ENCODE measurements around the gene SIX5. TPM values are rescaled to one million over a fixed set of nuclear protein-coding genes. Genes with fewer than 3 reads are reported as not detected.

The SIX5 gene
- total and polyA plus RNA-seq, 5 donors from 2014 or later, result 0.17 to 1.3 (median 0.25) TPM; not detected in 1

DNA sequence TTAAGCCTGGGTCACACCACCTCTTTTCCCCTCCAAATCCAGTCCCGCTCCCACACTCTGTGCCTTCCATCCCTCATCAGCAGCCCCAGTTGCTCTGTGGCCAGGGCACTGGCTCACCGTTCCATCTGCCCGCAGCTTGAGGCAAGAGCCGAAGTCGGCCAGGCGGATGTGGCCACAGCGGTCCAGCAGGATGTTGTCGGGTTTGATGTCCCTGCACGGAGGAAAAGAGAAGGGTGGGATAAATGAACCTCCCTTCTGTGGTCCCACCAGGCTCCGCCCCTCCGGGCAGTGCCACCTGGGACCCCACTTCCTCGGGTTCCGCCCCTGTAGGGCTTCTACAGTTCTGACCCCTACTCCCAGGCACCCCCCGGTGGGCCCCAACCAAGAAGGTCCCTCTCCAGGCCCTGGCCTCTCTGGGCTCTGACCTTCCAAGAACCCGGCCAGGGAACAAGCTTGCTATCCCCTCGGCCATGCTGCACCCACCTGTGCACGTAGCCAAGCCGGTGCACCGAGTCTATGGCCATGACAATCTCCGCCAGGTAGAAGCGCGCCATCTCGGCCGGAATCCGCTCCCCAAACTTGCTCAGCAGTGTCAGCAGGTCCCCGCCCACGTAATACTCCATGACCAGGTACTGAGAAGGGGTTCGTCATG, 9.1 kb upstream of the SIX5 start:
- Histone ChIP-seq H3K27ac (ENCODE audit: insufficient read depth, low read length, poor library complexity, severe bottlenecking) (no peak overlapping the region), H3K4me3 (ENCODE audit: low read depth, low read length) (no peak overlapping the region), H3K4me1 (ENCODE audit: control insufficient read depth, insufficient read depth, low read length, poor library complexity, severe bottlenecking) (peaks cover 18% of the 10 kb centered on the region), H3K27me3 (ENCODE audit: control insufficient read depth, insufficient read depth, low read length) (no peaks in the 10 kb centered on the region), H3K36me3 (ENCODE audit: control insufficient read depth, insufficient read depth, low read length) (peaks cover 4% of the 10 kb centered on the region), H3K9me3 (ENCODE audit: control insufficient read depth in 2 of 2, low read length in 2 of 2) (no peaks in the 10 kb centered on the region)
- DNase-seq (no peak), ATAC-seq (ENCODE audit: low read depth in 2 of 2) (no peak)
- Mint-ChIP-seq H3K27me3 (no peaks in the 10 kb centered on the region), H3K4me1 (peaks cover 0 to 25% (median 17%) of the 10 kb centered on the region in 4 donors), H3K27ac (no peak overlapping the region), H3K4me3 (peak overlapping the region in 2 of 4 donors; percentile 21 to 72), H3K36me3 (peaks cover 9% of the 10 kb centered on the region), H3K9me3 (no peaks in the 10 kb centered on the region)

DNA sequence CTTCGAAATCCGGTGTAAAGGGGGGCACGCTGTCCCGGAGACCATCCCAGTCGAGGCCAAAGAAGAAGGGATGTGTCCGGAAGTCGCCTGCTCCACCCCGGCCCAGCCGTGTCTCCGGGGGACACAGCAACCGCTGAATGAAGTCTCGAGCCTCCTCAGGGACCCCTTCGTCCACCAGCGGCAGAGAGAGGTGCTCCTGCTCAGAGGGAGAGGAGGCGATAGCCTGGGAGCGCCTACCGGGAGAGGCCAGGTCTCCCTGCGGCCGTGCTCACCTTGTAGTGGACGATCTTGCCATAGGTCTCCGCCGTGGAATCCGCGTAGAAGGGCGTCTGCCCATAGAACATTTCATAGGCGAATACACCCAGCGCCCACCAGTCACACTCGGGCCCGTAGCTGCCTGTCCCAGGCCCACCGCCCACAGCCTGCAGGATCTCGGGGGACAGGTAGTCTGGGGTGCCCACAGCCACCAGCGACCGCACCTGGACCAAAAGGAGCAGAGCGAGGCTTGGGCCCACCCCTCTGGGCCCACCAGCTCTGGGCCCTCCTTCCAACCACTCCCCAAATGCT, 8.4 kb upstream of the SIX5 start:
- H3K36me3 Mint-ChIP-seq, result peaks cover 9% of the 10 kb centered on the region
- Histone ChIP-seq H3K4me3 (ENCODE audit: low read depth, low read length) (no peak overlapping the region), H3K9me3 (ENCODE audit: control insufficient read depth in 2 of 2, low read length in 2 of 2) (no peaks in the 10 kb centered on the region), H3K4me1 (ENCODE audit: control insufficient read depth, insufficient read depth, low read length, poor library complexity, severe bottlenecking) (peaks cover 18% of the 10 kb centered on the region), H3K27me3 (ENCODE audit: control insufficient read depth, insufficient read depth, low read length) (no peaks in the 10 kb centered on the region), H3K27ac (ENCODE audit: insufficient read depth, low read length, poor library complexity, severe bottlenecking) (no peak overlapping the region), H3K36me3 (ENCODE audit: control insufficient read depth, insufficient read depth, low read length) (peaks cover 4% of the 10 kb centered on the region)
- no peak overlapping the region for H3K27ac Mint-ChIP-seq
- DNase-seq (no peak), ATAC-seq (ENCODE audit: low read depth in 2 of 2) (no peak)
- no peaks in the 10 kb centered on the region for H3K9me3 Mint-ChIP-seq
- H3K4me3 Mint-ChIP-seq, result peak overlapping the region in 1 of 4 donors; percentile 21
- peaks cover 0 to 26% (median 17%) of the 10 kb centered on the region in 4 donors for H3K4me1 Mint-ChIP-seq
- no peaks in the 10 kb centered on the region for H3K27me3 Mint-ChIP-seq

- H3K4me1 Mint-ChIP-seq, result peaks cover 0 to 40% (median 15%) of the 10 kb centered on the region in 4 donors
- H3K36me3 Mint-ChIP-seq, result peaks cover 9% of the 10 kb centered on the region
- peaks cover 7% of the 10 kb centered on the region for H3K27me3 Mint-ChIP-seq
- peaks cover 4% of the 10 kb centered on the region for H3K36me3 ChIP-seq (ENCODE audit: control insufficient read depth, insufficient read depth, low read length)
- H3K4me3 ChIP-seq (ENCODE audit: low read depth, low read length), result no peak overlapping the region
- peak overlapping the region in 1 of 3 donors; percentile 20 for H3K27ac Mint-ChIP-seq
- DNase-seq (no peak), ATAC-seq (ENCODE audit: low read depth in 2 of 2) (no peak)
- H3K4me1 ChIP-seq (ENCODE audit: control insufficient read depth, insufficient read depth, low read length, poor library complexity, severe bottlenecking), result peaks cover 28% of the 10 kb centered on the region
- no peaks in the 10 kb centered on the region for H3K27me3 ChIP-seq (ENCODE audit: control insufficient read depth, insufficient read depth, low read length)
- no peaks in the 10 kb centered on the region for H3K9me3 Mint-ChIP-seq
- no peak overlapping the region for H3K27ac ChIP-seq (ENCODE audit: insufficient read depth, low read length, poor library complexity, severe bottlenecking)
- no peak overlapping the region for H3K4me3 Mint-ChIP-seq
- no peaks in the 10 kb centered on the region for H3K9me3 ChIP-seq (ENCODE audit: control insufficient read depth in 2 of 2, low read length in 2 of 2)
These were observed 5.7 kb upstream of the SIX5 start for GRCh38 chr19:45774765-45775164.

DNA sequence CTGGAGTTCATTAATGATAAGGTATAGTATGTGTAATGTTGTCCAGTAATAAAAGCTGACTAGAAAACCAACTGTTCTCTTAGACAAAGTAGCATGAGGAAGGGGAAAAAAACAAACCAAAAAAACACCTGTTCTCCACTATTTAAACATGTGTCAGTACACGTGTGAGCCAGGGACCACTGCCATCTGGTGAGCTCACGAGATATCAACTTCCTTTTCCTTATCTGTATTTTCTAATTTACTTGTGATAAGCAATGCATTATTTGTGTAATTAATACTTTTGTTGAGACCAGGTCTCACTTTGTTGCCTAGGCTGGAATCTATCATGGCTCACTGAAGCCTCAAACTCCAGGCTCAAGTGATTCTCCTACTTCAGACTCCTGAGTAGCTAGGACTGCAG, 4.3 kb upstream of the SIX5 start:
- no peak overlapping the region for H3K4me3 Mint-ChIP-seq
- no peaks in the 10 kb centered on the region for H3K9me3 ChIP-seq (ENCODE audit: control insufficient read depth in 2 of 2, low read length in 2 of 2)
- peaks cover 5% of the 10 kb centered on the region for H3K36me3 Mint-ChIP-seq
- H3K27me3 Mint-ChIP-seq, result peaks cover 14% of the 10 kb centered on the region
- H3K9me3 Mint-ChIP-seq, result no peaks in the 10 kb centered on the region
- no peak overlapping the region for H3K4me3 ChIP-seq (ENCODE audit: low read depth, low read length)
- H3K27ac ChIP-seq (ENCODE audit: insufficient read depth, low read length, poor library complexity, severe bottlenecking), result no peak overlapping the region
- no peaks in the 10 kb centered on the region for H3K27me3 ChIP-seq (ENCODE audit: control insufficient read depth, insufficient read depth, low read length)
- H3K4me1 ChIP-seq (ENCODE audit: control insufficient read depth, insufficient read depth, low read length, poor library complexity, severe bottlenecking), result peaks cover 22% of the 10 kb centered on the region
- peaks cover 0 to 32% (median 10%) of the 10 kb centered on the region in 4 donors for H3K4me1 Mint-ChIP-seq
- H3K36me3 ChIP-seq (ENCODE audit: control insufficient read depth, insufficient read depth, low read length), result peaks cover 4% of the 10 kb centered on the region
- ATAC-seq (ENCODE audit: low read depth in 2 of 2), result no peak
- no peak for DNase-seq
- H3K27ac Mint-ChIP-seq, result no peak overlapping the region

GRCh38 chr19:45772912-45773311, 3.9 kb upstream of the SIX5 start:
- Mint-ChIP-seq H3K9me3 (no peaks in the 10 kb centered on the region), H3K27me3 (peaks cover 14% of the 10 kb centered on the region), H3K4me3 (no peak overlapping the region), H3K36me3 (peaks cover 5% of the 10 kb centered on the region), H3K4me1 (peaks cover 0 to 29% (median 10%) of the 10 kb centered on the region in 4 donors), H3K27ac (no peak overlapping the region)
- peaks cover 25% of the 10 kb centered on the region for H3K4me1 ChIP-seq (ENCODE audit: control insufficient read depth, insufficient read depth, low read length, poor library complexity, severe bottlenecking)
- H3K27ac ChIP-seq (ENCODE audit: insufficient read depth, low read length, poor library complexity, severe bottlenecking), result no peak overlapping the region
- ATAC-seq (ENCODE audit: low read depth in 2 of 2) (no peak), DNase-seq (no peak)
- no peaks in the 10 kb centered on the region for H3K27me3 ChIP-seq (ENCODE audit: control insufficient read depth, insufficient read depth, low read length)
- no peaks in the 10 kb centered on the region for H3K9me3 ChIP-seq (ENCODE audit: control insufficient read depth in 2 of 2, low read length in 2 of 2)
- H3K4me3 ChIP-seq (ENCODE audit: low read depth, low read length), result no peak overlapping the region
- H3K36me3 ChIP-seq (ENCODE audit: control insufficient read depth, insufficient read depth, low read length), result peaks cover 4% of the 10 kb centered on the region

DNA sequence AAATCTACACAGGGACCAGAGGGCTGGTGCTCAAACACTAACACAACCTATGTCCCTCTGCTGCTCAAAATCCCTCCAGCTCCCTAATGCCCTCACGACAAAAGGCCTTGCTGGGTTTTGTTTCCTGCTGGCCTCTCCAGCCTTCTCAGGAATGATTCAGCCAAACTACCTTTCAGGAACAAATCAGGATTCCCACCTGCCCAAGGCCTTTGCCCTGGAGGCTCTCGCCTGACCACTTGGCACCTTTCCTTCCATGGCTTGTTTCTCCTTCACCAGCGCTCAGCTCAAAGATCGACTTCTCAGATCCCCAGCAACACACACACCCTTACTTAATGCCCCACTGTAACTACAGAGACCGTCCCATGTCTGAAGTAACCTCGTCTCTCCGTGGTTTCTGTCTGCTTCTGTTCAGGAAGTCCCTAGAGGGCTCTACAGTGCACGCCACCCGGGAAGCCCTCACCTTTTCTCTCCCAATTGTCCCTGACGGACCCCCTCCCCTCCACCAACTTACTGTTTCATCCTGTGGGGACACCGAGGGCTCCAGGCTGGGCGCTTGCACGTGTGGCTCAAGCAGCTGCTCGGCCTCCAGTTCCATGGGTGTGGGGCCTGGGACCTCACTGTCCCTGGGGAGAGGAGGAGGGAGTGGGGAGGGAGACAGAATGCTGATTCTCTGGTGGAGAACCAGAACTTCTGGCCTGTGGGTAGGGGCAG, 3.2 kb upstream of the SIX5 start:
- H3K27ac ChIP-seq (ENCODE audit: insufficient read depth, low read length, poor library complexity, severe bottlenecking), result no peak overlapping the region
- H3K36me3 Mint-ChIP-seq, result peaks cover 5% of the 10 kb centered on the region
- peaks cover 30% of the 10 kb centered on the region for H3K4me1 ChIP-seq (ENCODE audit: control insufficient read depth, insufficient read depth, low read length, poor library complexity, severe bottlenecking)
- peaks cover 4% of the 10 kb centered on the region for H3K36me3 ChIP-seq (ENCODE audit: control insufficient read depth, insufficient read depth, low read length)
- no peaks in the 10 kb centered on the region for H3K9me3 ChIP-seq (ENCODE audit: control insufficient read depth in 2 of 2, low read length in 2 of 2)
- DNase-seq (no peak), ATAC-seq (ENCODE audit: low read depth in 2 of 2) (no peak)
- peak overlapping the region; percentile 30 to 95 (median 52) for H3K4me3 Mint-ChIP-seq
- no peaks in the 10 kb centered on the region for H3K9me3 Mint-ChIP-seq
- H3K4me3 ChIP-seq (ENCODE audit: low read depth, low read length), result no peak overlapping the region
- H3K27ac Mint-ChIP-seq, result peak overlapping the region in 2 of 3 donors; percentile 8 to 70
- H3K4me1 Mint-ChIP-seq, result peaks cover 0 to 29% (median 10%) of the 10 kb centered on the region in 4 donors
- H3K27me3 Mint-ChIP-seq, result peaks cover 14% of the 10 kb centered on the region
- no peaks in the 10 kb centered on the region for H3K27me3 ChIP-seq (ENCODE audit: control insufficient read depth, insufficient read depth, low read length)

DNA sequence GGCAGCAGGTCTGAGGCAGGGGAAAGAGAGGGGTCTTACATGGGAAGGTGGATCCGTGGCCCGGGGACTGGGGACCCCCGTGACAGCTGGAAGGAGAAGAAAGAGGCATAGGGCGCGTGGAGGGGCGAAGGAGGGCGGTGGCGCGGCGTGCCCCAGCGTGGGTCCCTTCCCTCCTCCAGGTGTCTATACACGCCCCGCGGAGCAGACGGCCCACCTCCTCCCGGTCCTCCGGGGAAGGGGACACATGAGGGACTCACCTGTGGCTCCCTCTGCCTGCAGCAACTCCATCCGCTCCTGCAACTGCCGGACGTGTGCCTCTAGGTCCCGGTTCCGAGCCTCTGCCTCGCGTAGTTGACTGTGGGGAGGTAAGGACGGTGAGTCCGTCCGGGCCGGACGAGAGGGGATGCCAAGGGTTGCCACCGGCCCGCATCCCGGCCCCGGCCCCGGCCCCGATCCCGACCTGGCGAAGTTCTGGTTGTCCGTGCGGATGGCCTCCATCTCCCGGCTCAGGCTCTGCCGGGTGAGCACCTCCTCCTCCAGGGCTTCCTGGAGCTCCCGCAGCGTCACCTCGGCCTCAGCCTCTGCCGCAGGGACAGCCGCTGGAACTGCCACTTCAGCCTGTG, 2.4 kb upstream of the SIX5 start:
- peak overlapping the region in 2 of 3 donors; percentile 60 to 76 for H3K27ac Mint-ChIP-seq
- Histone ChIP-seq H3K36me3 (ENCODE audit: control insufficient read depth, insufficient read depth, low read length) (no peaks in the 10 kb centered on the region), H3K4me1 (ENCODE audit: control insufficient read depth, insufficient read depth, low read length, poor library complexity, severe bottlenecking) (peaks cover 30% of the 10 kb centered on the region), H3K4me3 (ENCODE audit: low read depth, low read length) (no peak overlapping the region), H3K27ac (ENCODE audit: insufficient read depth, low read length, poor library complexity, severe bottlenecking) (peak overlapping the region; percentile 81), H3K27me3 (ENCODE audit: control insufficient read depth, insufficient read depth, low read length) (no peaks in the 10 kb centered on the region), H3K9me3 (ENCODE audit: control insufficient read depth in 2 of 2, low read length in 2 of 2) (no peaks in the 10 kb centered on the region)
- peaks cover 0 to 29% (median 10%) of the 10 kb centered on the region in 4 donors for H3K4me1 Mint-ChIP-seq
- H3K9me3 Mint-ChIP-seq, result no peaks in the 10 kb centered on the region
- DNase-seq, result no peak
- peak overlapping the region in 3 of 4 donors; percentile 41 to 95 (median 56) for H3K4me3 Mint-ChIP-seq
- no peaks in the 10 kb centered on the region for H3K36me3 Mint-ChIP-seq
- ATAC-seq (ENCODE audit: low read depth in 2 of 2), result no peak
- H3K27me3 Mint-ChIP-seq, result peaks cover 14% of the 10 kb centered on the region

Data from CD4-positive, CD25-positive, alpha-beta regulatory T cell (primary cell).